SH-SY5Y (cell line): ENCODE data around the gene ACSL3.

Experiments
- GATA2 ChIP-seq: IDR thresholded peaks from 2 replicates; pipeline ENCODE4 v1.6.1; 2011; ENCODE audit warnings: mild to moderate bottlenecking, low read depth, low read length
- GATA3 ChIP-seq: IDR thresholded peaks from 2 replicates; pipeline ENCODE4 v1.6.1; 2011; ENCODE audit warnings: low read depth, mild to moderate bottlenecking, low read length, moderate library complexity

DNA sequence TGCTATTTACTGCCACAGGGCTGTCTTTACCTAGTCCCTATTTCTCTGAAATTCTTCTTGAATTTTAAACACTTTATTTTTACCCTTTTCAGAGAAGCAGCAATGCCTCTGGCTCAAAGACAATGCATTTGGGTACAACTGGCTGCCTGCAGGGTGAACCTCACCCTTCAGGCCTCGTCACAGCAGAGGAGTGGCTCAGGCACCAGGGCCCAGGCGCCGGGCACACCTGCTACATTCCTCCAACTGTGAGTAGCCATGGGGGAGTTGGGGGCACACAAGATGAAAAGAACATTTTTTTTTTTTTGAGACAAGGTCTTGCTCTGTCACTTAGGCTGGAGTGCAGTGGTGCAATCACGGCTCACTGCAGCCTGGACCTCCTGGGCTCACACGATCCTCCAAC is 116.3 kb downstream of the ACSL3 start:
- TF ChIP-seq GATA2 (no peak), GATA3 (no peak)
